Spleen (tissue), 11 donors: Measurements from ENCODE around the gene PILRA. TPM values are rescaled to one million over a fixed set of nuclear protein-coding genes. Genes with fewer than 3 reads are reported as not detected.
"Not testable (repeated sequence)": the region's sequence is repeated elsewhere in the genome, so short reads cannot be mapped to it uniquely, and the experiment has no call there.

Source experiments
- DNase-seq: peaks from one replicate; pipeline ENCODE4 v3.0.0-alpha.2; 2020
- H3K27ac ChIP-seq, 8 donors: fragments of 200-600 bp; sonication (generic) in 7 of 8; 1 replicate in 4 of 8; 2 replicates in 4 of 8; pipeline versions ENCODE4 v1.5.0 to v1.8.0; 2016 to 2021; ENCODE audit warnings: inconsistent platforms in 4 of 8, mild to moderate bottlenecking in 4 of 8, moderate library complexity in 1 of 8
- H3K27me3 ChIP-seq, 7 donors: fragments of 200-600 bp; sonication (generic) in 6 of 7; replicated peaks in 1 of 7; 1 replicate in 4 of 7; 2 replicates in 3 of 7; pipeline versions ENCODE4 v1.5.0 to v1.8.0; 2016 to 2021; ENCODE audit warnings: inconsistent platforms in 3 of 7, mild to moderate bottlenecking in 1 of 7
- H3K36me3 ChIP-seq, 6 donors: fragments of 200-600 bp; sonication (generic) in 5 of 6; 1 replicate in 4 of 6; 2 replicates in 2 of 6; pipeline versions ENCODE4 v1.5.0 to v1.8.0; 2016 to 2021; ENCODE audit warnings: inconsistent platforms in 2 of 6
- H3K4me1 ChIP-seq, 6 donors: fragments of 200-600 bp; sonication (generic) in 5 of 6; 1 replicate in 3 of 6; 2 replicates in 3 of 6; pipeline versions ENCODE4 v1.5.0 to v1.8.0; 2016 to 2021; ENCODE audit warnings: inconsistent platforms in 3 of 6
- H3K4me3 ChIP-seq, 8 donors: fragments of 200-600 bp; sonication (generic) in 7 of 8; 1 replicate in 4 of 8; 2 replicates in 4 of 8; pipeline versions ENCODE4 v1.5.0 to v1.8.0; 2016 to 2021; ENCODE audit warnings: inconsistent platforms in 4 of 8, mild to moderate bottlenecking in 4 of 8, moderate library complexity in 2 of 8
- H3K9me3 ChIP-seq, 8 donors: fragments of 200-600 bp; sonication (generic) in 7 of 8; 1 replicate in 4 of 8; 2 replicates in 4 of 8; pipeline versions ENCODE4 v1.5.0 to v1.8.0; 2016 to 2021; ENCODE audit warnings: inconsistent platforms in 4 of 8
- POLR2A ChIP-seq, 3 donors: fragments of 450-650 bp; IDR thresholded peaks; one replicate each; pipeline ENCODE4 v1.5.1; 2017; ENCODE audit warnings: antibody characterized with exemption in 3 of 3, mild to moderate bottlenecking in 1 of 3
- POLR2AphosphoS5 ChIP-seq, 3 donors: sonication (generic); formaldehyde crosslinking; IDR thresholded peaks; one replicate each; pipeline ENCODE4 v1.5.1; 2017; ENCODE audit warnings: antibody characterized with exemption in 3 of 3
- WGBS, 5 donors: extraction: QIAGEN DNeasy Blood & Tissue Kit in 3 of 5; methylation state at CpG; one replicate each; pipeline versions ENCODE4 v1.1.5 to v1.1.7; 2013 to 2018; 5-methylcytosine and 5-hydroxymethylcytosine counted together
- intact Hi-C: fragments of 100-400 bp; cut with DNase I; formaldehyde crosslinking; loops from one replicate; pipeline ENCODE4 v1.15.0; 2023; ENCODE audit warnings: low total_unique reads
- polyA plus RNA-seq, 3 donors: library from polyadenylated mRNA; stranded (reverse); fragments of 200-250 nt; gene quantifications; one replicate each; pipeline ENCODE4 v1.2.1, GENCODE V29; 2013
- total RNA-seq, 7 donors: library from RNA; depleted of rRNA in 3 of 7; stranded (reverse); fragments of >200 nt in 3 of 7; fragmentation: NEBNext Ultra II Directional in 4 of 7; extraction: Animal tissue kit (Norgen Biotek cat#: 25700) in 4 of 7; gene quantifications; one replicate each; pipeline versions ENCODE4 v1.1.0 to v1.2.1, GENCODE V29; 2016 to 2021
- TF ChIP-seq, protein P1 (sequence below), 11 experiments: fragments of 200-600 bp in 7 of 11; fragments of 450-650 bp in 4 of 11; sonication (generic) in 4 of 11; IDR thresholded peaks in 8 of 11; conservative IDR thresholded peaks in 3 of 11; 1 replicate in 7 of 11; 2 replicates in 4 of 11; pipeline versions ENCODE4 v1.4.0 to v1.8.0; 2016 to 2021; ENCODE audit warnings: antibody characterized with exemption in 11 of 11, inconsistent platforms in 4 of 11, mild to moderate bottlenecking in 1 of 11
- donor health status: healthy with polysubstance abuse.
- donor health status: DM: no; HTN: no; CAD: no; lungs with moderate emphysema.
- donor health status: DM: no; HTN: no; CAD: no.
- donor health status: Bipolar disorder and iron deficiency.
- donor health status: healthy.
- donor health status: DM: no; HTN: no; CAD: no.
- donor health status: DM: yes; HTN: yes; CAD: no.

PILRA gene
- total and polyA plus RNA-seq, 10 donors: 5.8 to 61.1 (median 25.8) TPM

DNA sequence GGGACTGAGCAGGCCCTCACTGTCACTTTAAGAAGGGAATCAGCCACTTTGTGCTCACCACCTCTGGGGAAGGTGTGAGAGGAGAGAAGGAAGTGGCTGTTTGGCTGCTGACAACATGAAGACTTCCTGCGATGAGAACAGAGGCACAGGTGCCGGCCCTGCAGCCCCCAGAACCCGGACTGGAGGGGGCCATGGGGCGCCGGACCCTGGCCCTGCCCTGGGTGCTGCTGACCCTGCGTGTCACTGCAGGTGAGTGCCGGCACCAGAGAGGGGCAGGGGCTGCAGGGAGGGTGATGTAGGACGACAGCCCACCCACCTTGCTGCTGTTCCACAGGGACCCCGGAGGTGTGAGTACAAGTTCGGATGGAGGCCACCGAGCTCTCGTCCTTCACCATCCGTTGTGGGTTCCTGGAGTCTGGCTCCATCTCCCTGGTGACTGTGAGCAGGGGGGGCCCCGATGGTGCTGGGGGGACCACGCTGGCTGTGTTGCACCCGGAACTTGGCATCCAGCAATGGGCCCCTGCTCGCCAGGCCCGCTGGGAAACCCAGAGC lies 21.0 kb upstream of the PILRA start:
- peak overlapping the region in 5 of 8 donors; percentile 25 to 65 (median 35) for H3K4me3 ChIP-seq
- TF ChIP-seq POLR2AphosphoS5 (IDR thresholded peaks at IDR 0.05): peak; percentile 13 to 63 (median 25)
- H3K27me3 ChIP-seq, H3K9me3 ChIP-seq: not testable (repeated sequence)
- H3K27ac ChIP-seq: peak overlapping the region in 6 of 8 donors; percentile 46 to 89 (median 70)
- intact Hi-C loops: loop anchor here (10.0 kb wide), 1 partner anchor 52 kb away; no protein-coding TSS in a partner anchor
- peak; percentile 78 for DNase-seq
- WGBS, 5 donors: 72 to 94% (median 76%) methylated on average over 8 to 18 of the region's 18 CpGs
- peaks cover 0 to 54% (median 12%) of the 10 kb centered on the region in 6 donors for H3K4me1 ChIP-seq
- H3K36me3 ChIP-seq: peaks cover 3 to 100% (median 81%) of the 10 kb centered on the region in 6 donors

DNA sequence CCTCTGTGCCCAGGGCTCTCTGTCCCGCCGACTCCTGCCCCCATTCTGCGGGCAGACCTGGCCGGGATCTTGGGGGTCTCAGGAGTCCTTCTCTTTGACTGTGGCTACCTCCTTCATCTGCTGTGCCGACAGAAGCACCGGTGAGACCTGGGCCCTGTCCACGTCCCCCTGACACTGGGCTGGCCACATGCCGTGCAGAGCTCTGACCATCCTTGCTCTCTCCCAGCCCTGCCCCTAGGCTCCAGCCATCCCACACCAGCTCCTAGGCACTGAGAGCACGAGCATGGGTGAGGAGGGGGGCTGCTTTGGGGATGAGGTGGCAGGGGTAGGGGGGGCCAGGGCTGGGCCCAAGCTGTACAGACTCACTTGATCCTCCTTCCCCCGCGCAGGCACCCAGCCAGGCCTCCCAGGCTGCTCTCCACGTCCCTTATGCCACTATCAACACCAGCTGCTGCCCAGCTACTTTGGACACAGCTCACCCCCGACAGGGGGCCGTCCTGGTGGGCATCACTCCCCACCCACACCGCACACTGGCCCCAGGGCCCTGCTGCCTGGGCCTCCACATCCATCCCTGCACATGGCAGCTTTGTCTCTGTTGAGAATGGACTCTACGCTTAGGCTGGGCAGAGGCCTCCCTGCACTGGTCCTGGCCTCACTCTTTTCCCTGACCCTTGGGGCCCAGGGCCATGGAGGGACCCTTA lies 20.2 kb upstream of the PILRA start:
- Histone ChIP-seq H3K27ac (peak overlapping the region; percentile 35 to 89 (median 54)), H3K4me1 (peaks cover 0 to 62% (median 17%) of the 10 kb centered on the region in 6 donors), H3K27me3 (no peaks in the 10 kb centered on the region), H3K4me3 (peak overlapping the region in 4 of 8 donors; percentile 29 to 65 (median 36)), H3K9me3 (no peaks in the 10 kb centered on the region), H3K36me3 (peaks cover 3 to 100% (median 81%) of the 10 kb centered on the region in 6 donors)
- intact Hi-C loops: loop anchor here (10.0 kb wide), 1 partner anchor 52 kb away; no protein-coding TSS in a partner anchor
- TF ChIP-seq POLR2A (IDR thresholded peaks at IDR 0.05) (no peak), POLR2AphosphoS5 (IDR thresholded peaks at IDR 0.05) (peak in 1 of 3 donors; percentile 31)
- no peak for DNase-seq
- WGBS, 5 donors: 91 to 95% (median 94%) methylated on average over 9 to 16 of the region's 16 CpGs

DNA sequence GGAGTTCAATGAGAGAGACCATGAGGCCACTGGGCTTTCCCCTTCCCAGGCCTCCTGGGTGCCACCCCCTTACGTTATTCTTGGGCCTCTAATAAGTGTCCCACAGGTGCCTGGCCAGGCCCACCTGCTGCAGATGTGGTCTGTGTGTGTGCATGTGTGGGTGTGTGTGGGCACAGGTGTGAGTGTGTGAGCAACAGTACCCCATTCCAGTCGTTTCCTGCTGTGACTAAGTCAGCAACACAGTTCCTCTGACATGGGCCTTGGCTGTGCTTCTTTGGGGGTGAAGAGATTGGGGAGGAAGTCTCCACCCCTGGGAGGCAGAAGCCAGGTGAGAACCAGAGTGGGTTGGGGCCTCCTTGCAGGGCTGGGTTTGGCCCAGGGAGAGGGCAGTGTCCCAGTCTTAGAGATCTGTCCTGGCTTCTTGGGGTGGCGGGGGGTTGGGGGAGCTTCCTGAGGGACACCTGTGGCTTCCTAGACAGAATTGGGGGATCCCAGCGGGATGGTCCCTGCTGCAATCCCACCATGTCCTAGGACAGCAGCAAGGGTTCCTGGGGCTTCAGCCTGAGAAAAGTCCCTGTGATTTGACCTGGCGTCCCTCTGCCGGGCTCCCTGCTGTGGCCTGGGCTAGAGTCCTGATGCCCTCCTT lies 19.5 kb upstream of the PILRA start:
- TF ChIP-seq, protein P1, sequence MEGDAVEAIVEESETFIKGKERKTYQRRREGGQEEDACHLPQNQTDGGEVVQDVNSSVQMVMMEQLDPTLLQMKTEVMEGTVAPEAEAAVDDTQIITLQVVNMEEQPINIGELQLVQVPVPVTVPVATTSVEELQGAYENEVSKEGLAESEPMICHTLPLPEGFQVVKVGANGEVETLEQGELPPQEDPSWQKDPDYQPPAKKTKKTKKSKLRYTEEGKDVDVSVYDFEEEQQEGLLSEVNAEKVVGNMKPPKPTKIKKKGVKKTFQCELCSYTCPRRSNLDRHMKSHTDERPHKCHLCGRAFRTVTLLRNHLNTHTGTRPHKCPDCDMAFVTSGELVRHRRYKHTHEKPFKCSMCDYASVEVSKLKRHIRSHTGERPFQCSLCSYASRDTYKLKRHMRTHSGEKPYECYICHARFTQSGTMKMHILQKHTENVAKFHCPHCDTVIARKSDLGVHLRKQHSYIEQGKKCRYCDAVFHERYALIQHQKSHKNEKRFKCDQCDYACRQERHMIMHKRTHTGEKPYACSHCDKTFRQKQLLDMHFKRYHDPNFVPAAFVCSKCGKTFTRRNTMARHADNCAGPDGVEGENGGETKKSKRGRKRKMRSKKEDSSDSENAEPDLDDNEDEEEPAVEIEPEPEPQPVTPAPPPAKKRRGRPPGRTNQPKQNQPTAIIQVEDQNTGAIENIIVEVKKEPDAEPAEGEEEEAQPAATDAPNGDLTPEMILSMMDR (IDR thresholded peaks at IDR 0.05 in 8 of 11, conservative IDR thresholded peaks at IDR 0.05 in 3 of 11): no peak
- TF ChIP-seq POLR2A (IDR thresholded peaks at IDR 0.05): no peak
- TF ChIP-seq POLR2AphosphoS5 (IDR thresholded peaks at IDR 0.05): peak in 2 of 3 donors; percentile 44 to 54
- WGBS, 5 donors: 77 to 88% (median 82%) methylated on average over 6 of the region's 6 CpGs
- Histone ChIP-seq H3K9me3 (no peaks in the 10 kb centered on the region), H3K4me3 (peak overlapping the region in 2 of 8 donors; percentile 36 to 65), H3K4me1 (peaks cover 0 to 69% (median 23%) of the 10 kb centered on the region in 6 donors), H3K36me3 (peaks cover 3 to 100% (median 83%) of the 10 kb centered on the region in 6 donors), H3K27me3 (no peaks in the 10 kb centered on the region), H3K27ac (peak overlapping the region; percentile 35 to 89 (median 54))
- no peak for DNase-seq
- intact Hi-C loops: loop anchor here (10.0 kb wide), 1 partner anchor 51 kb away; no protein-coding TSS in a partner anchor

DNA sequence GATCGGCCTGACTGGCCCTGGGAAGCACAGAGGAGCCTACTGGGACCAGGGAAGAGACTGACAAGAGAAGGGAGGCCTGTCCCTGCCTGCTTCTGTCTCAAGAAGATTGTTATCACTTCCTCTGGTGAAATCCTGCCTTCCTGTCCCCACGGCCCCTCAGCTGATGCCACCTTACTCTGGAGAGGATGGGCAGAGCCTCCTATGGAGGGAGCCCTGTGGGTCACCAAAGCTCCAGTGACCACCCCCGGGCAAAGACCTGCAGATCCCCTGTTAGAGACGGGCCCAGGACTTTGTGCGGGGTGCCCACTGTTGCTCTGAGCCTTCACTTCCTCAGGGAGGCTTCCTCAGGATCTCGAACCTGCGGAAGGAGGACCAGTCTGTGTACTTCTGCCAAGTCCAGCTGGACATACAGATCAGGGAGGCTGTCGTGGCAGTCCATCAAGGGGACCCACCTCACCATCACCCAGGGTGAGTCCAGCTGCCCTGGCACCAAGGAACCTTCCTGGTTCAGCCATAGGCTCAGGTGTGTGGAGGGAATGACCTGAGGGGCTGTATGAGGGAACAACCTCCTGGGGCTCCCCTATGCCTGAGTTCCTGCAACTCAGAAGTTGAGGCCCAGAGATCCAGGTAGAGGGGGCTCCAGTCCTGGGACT lies 16.7 kb upstream of the PILRA start:
- intact Hi-C loops: loop anchor here (10.0 kb wide), 1 partner anchor 48 kb away; no protein-coding TSS in a partner anchor
- no peaks in the 10 kb centered on the region for H3K27me3 ChIP-seq
- H3K4me1 ChIP-seq: peaks cover 0 to 82% (median 27%) of the 10 kb centered on the region in 6 donors
- peaks cover 3 to 100% (median 89%) of the 10 kb centered on the region in 6 donors for H3K36me3 ChIP-seq
- peak overlapping the region in 7 of 8 donors; percentile 25 to 89 (median 71) for H3K27ac ChIP-seq
- H3K9me3 ChIP-seq: no peaks in the 10 kb centered on the region
- TF ChIP-seq POLR2A (IDR thresholded peaks at IDR 0.05) (no peak), POLR2AphosphoS5 (IDR thresholded peaks at IDR 0.05) (no peak)
- TF ChIP-seq, protein P1 (IDR thresholded peaks at IDR 0.05 in 8 of 11, conservative IDR thresholded peaks at IDR 0.05 in 3 of 11): no peak
- 20 to 89% (median 76%) methylated on average over 1 to 8 of the region's 8 CpGs for WGBS, 5 donors
- peak; percentile 74 for DNase-seq
- peak overlapping the region in 2 of 8 donors; percentile 6 to 48 for H3K4me3 ChIP-seq
